AG04449 (cell line): ENCODE measurements around the gene NPTX1.

Source experiments
- CTCF ChIA-PET: fragments of 350-600 bp; formaldehyde crosslinking; extraction: SDS; loops from one replicate; lab custom pipeline; 2021; ENCODE audit warnings: antibody characterized with exemption; lab: Yijun Ruan, JAX
- POLR2A ChIA-PET: fragments of 400-600, 350-600 bp; formaldehyde crosslinking; extraction: SDS; loops from one replicate; lab custom pipeline; 2020; ENCODE audit warnings: antibody characterized with exemption, inconsistent platforms; lab: Yijun Ruan, JAX
- DNase-seq: peaks from one replicate; pipeline ENCODE4 v3.0.0-alpha.2; 2010; ENCODE audit warnings: low read depth, low spot score
- H3K4me3 ChIP-seq: 2 replicates; pipeline ENCODE4 v1.5.1; 2011; ENCODE audit warnings: low read depth, mild to moderate bottlenecking, control low read depth, low read length
- CTCF ChIP-seq: IDR thresholded peaks from one replicate; pipeline ENCODE4 v1.5.1; 2011; ENCODE audit warnings: mild to moderate bottlenecking, moderate library complexity, low read length, control low read depth, inconsistent platforms; ENCODE audit not compliant: insufficient read depth; ENCODE audit errors: missing control alignments

The NPTX1 gene

DNA sequence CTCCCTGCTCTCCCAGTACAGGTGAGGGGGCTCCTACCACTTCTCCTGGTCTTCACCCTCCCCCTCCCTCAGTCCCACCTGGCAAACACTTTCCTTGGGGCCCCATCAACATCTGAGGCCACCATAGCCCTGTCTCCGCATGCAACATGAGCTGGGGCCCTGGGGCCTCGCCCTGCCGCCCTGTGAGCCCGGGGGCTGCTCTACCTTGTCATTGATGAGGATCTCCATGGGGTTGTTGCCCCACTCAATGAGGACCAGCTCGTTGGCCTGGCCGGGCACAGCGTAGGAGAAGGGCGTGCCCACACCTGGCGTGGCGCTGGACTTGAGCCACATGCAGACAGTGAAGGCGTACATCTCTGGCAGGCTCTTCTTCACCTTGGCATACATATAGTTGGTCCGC, 3.4 kb downstream of the NPTX1 start:
- DNase-seq = no peak
- no peak overlapping the region for H3K4me3 ChIP-seq
- POLR2A ChIA-PET = no interaction called here
- no peak for TF ChIP-seq CTCF
- CTCF ChIA-PET = interaction anchor here (1.9 kb wide), 1 partner anchor 103 kb away, joined by 8 read pairs; no protein-coding TSS in a partner anchor

GRCh38 chr17:80471922-80472321, 4.5 kb downstream of the NPTX1 start:
- ChIA-PET CTCF (no interaction called here), POLR2A (no interaction called here)
- no peak for DNase-seq
- H3K4me3 ChIP-seq = no peak overlapping the region
- no peak for TF ChIP-seq CTCF

DNA sequence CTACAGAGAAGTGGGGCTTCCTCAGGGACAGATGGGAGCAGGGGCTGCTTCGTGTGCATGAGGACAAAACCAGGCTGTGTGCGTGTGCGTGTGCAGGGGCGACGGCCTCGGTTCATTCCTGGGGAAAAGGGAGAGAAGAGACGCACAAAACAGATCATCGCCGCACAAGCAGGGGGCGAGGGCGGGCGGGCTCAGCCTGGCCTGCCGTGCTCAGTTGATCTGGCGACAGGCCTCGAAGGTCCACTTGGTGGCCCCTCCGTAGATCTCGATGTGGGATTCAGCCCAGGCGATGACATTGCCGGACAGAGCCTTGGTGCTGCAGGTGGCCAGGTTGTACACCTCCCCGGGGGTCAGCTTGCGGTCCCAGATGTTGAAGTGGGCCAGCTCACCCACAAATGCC, 5.8 kb downstream of the NPTX1 start:
- ChIA-PET CTCF (interaction anchor here (0.8 to 1.6 kb wide), 4 partner anchors 15 to 512 kb away, joined by 3 to 4 read pairs (median 3); no protein-coding TSS in a partner anchor), POLR2A (no interaction called here)
- DNase-seq = no peak
- no peak overlapping the region for H3K4me3 ChIP-seq
- no peak for TF ChIP-seq CTCF

- no peak for DNase-seq
- no peak for TF ChIP-seq CTCF
- ChIA-PET CTCF (interaction anchor here (0.6 to 1.6 kb wide), 3 partner anchors 14 to 512 kb away, joined by 3 read pairs; no protein-coding TSS in a partner anchor), POLR2A (no interaction called here)
- no peak overlapping the region for H3K4me3 ChIP-seq
Observed at GRCh38 chr17:80469667-80470066, 6.7 kb downstream of the NPTX1 start.

GRCh38 chr17:80468781-80469493, 7.5 kb downstream of the NPTX1 start:
- ChIA-PET CTCF (interaction anchor here (0.6 to 1.2 kb wide), 2 partner anchors 9 to 432 kb away, joined by 3 read pairs; no protein-coding TSS in a partner anchor), POLR2A (no interaction called here)
- DNase-seq = no peak
- TF ChIP-seq CTCF = no peak
- H3K4me3 ChIP-seq = no peak overlapping the region

- ChIA-PET POLR2A (no interaction called here), CTCF (interaction anchor here (1.2 kb wide), 1 partner anchor 9 kb away, joined by 3 read pairs; no protein-coding TSS in a partner anchor)
- no peak overlapping the region for H3K4me3 ChIP-seq
- DNase-seq = no peak
- TF ChIP-seq CTCF = no peak
Observed at GRCh38 chr17:80468242-80468641, 8.2 kb downstream of the NPTX1 start.
